CD4-positive, alpha-beta T cell (primary cell): ENCODE results near the gene TPSAB1. TPM values are rescaled to one million over a fixed set of nuclear protein-coding genes. Genes with fewer than 3 reads are reported as not detected.
A peak's percentile ranks its signal among the peaks of the same experiment; 100 is the strongest.
"Not testable (repeated sequence)": the region's sequence is repeated elsewhere in the genome, so short reads cannot be mapped to it uniquely, and the experiment has no call there.

Experiments used
- ATAC-seq: fragments of 200-7000 bp; cut with Tn5 transposase; one replicate; pipeline ENCODE4 v1.10.0; 2022; ENCODE audit warnings: mild to moderate bottlenecking; ENCODE audit not compliant: poor library complexity
- CTCF ChIA-PET: fragments of 350-600 bp; sonication (Branson Sonifier 250); formaldehyde crosslinking; loops from one replicate; lab custom pipeline; 2021; ENCODE audit warnings: antibody characterized with exemption, inconsistent platforms; lab: Charles Lee
- POLR2A ChIA-PET: fragments of 350-600 bp; sonication (Branson Sonifier 250); formaldehyde crosslinking; loops from one replicate; lab custom pipeline; 2021; ENCODE audit warnings: antibody characterized with exemption, inconsistent platforms; lab: Charles Lee
- DNase-seq, 14 experiments: peaks; one replicate each; pipeline ENCODE4 v3.0.0-alpha.2; 2013 to 2020; ENCODE audit warnings: mixed read lengths in 2 of 14
- H3K27ac ChIP-seq, 2 donors: one replicate each; pipeline versions ENCODE4 v1.5.1 to v1.7.0; 2013; ENCODE audit warnings: low read length in 2 of 2, low read depth in 1 of 2, mild to moderate bottlenecking in 1 of 2
- H3K27me3 ChIP-seq, 2 experiments: 1 replicate in 1 of 2; 2 replicates in 1 of 2; pipeline versions ENCODE4 v1.6.1 to v1.7.0; 2013; ENCODE audit warnings: low read length in 2 of 2, control low read depth in 1 of 2, mild to moderate bottlenecking in 1 of 2, moderate library complexity in 1 of 2; ENCODE audit not compliant: insufficient read depth in 2 of 2, control insufficient read depth in 1 of 2
- H3K36me3 ChIP-seq: one replicate; pipeline ENCODE4 v1.6.1; 2013; ENCODE audit warnings: low read length, control low read depth; ENCODE audit not compliant: insufficient read depth
- H3K4me1 ChIP-seq: one replicate; pipeline ENCODE4 v1.6.1; 2013; ENCODE audit warnings: low read length, control low read depth; ENCODE audit not compliant: insufficient read depth
- H3K4me3 ChIP-seq: one replicate; pipeline ENCODE4 v1.5.1; 2013; ENCODE audit warnings: mild to moderate bottlenecking, low read length, moderate library complexity
- H3K9me3 ChIP-seq, 2 experiments: 1 replicate in 1 of 2; 2 replicates in 1 of 2; pipeline versions ENCODE4 v1.6.1 to v1.7.0; 2013; ENCODE audit warnings: low read length in 2 of 2, mild to moderate bottlenecking in 2 of 2, control low read depth in 1 of 2, moderate library complexity in 1 of 2; ENCODE audit not compliant: control insufficient read depth in 1 of 2, insufficient read depth in 1 of 2
- H3K27ac Mint-ChIP-seq: one replicate; pipeline ENCODE4 v1.8.0; 2020; ENCODE audit warnings: mixed read lengths
- H3K27me3 Mint-ChIP-seq: one replicate; pipeline ENCODE4 v1.8.0; 2021; ENCODE audit warnings: mixed read lengths
- H3K36me3 Mint-ChIP-seq: one replicate; pipeline ENCODE4 v1.8.0; 2021; ENCODE audit warnings: low read depth, mixed read lengths
- H3K4me1 Mint-ChIP-seq: one replicate; pipeline ENCODE4 v1.8.0; 2021; ENCODE audit warnings: low read depth, mixed read lengths
- H3K4me3 Mint-ChIP-seq: one replicate; pipeline ENCODE4 v1.8.0; 2020; ENCODE audit warnings: mild to moderate bottlenecking, mixed read lengths
- H3K9me3 Mint-ChIP-seq: one replicate; pipeline ENCODE4 v1.8.0; 2020; ENCODE audit warnings: mixed read lengths
- CTCF ChIP-seq: fragments of 200-600 bp; IDR thresholded peaks from one replicate; pipeline ENCODE4 v1.8.0; 2022; ENCODE audit warnings: antibody characterized with exemption, mild to moderate bottlenecking
- intact Hi-C, 2 experiments: fragments of 100-400 bp; cut with DNase I in 1 of 2; cut with micrococcal nuclease in 1 of 2; formaldehyde crosslinking; loops; one replicate each; pipeline versions ENCODE4 v1.15.1 to v1.9.0; 2023 to 2025; cut with DNase I, micrococcal nuclease
- total RNA-seq, 174 experiments: library from RNA in 2 of 174; stranded (reverse) in 2 of 174; gene quantifications; one replicate each; pipeline ENCODE4 v1.2.3 and lab custom pipeline; 2021 to 2026

TPSAB1 gene
- total RNA-seq, 2 experiments from 2014 or later = 0.22 TPM; not detected in 1

GRCh38 chr16:1230471-1231212 is 9.9 kb upstream of the TPSAB1 start:
- H3K4me1 Mint-ChIP-seq, H3K27ac ChIP-seq, H3K36me3 Mint-ChIP-seq, H3K4me3 Mint-ChIP-seq, H3K27me3 ChIP-seq, H3K4me3 ChIP-seq, H3K9me3 Mint-ChIP-seq, H3K4me1 ChIP-seq, POLR2A ChIA-PET, H3K9me3 ChIP-seq, CTCF ChIA-PET, intact Hi-C loops, H3K27ac Mint-ChIP-seq, ATAC-seq, H3K36me3 ChIP-seq, DNase-seq, H3K27me3 Mint-ChIP-seq: not testable (repeated sequence)

GRCh38 chr16:1231301-1231700 is 9.2 kb upstream of the TPSAB1 start:
- CTCF ChIA-PET = not testable (repeated sequence)

GRCh38 chr16:1232049-1232748 is 8.3 kb upstream of the TPSAB1 start:
- H3K4me1 Mint-ChIP-seq, H3K27me3 ChIP-seq, intact Hi-C loops, H3K4me1 ChIP-seq, H3K27me3 Mint-ChIP-seq, H3K36me3 Mint-ChIP-seq, DNase-seq, H3K4me3 Mint-ChIP-seq, H3K27ac ChIP-seq, H3K9me3 Mint-ChIP-seq, CTCF ChIA-PET, H3K27ac Mint-ChIP-seq, H3K36me3 ChIP-seq, H3K9me3 ChIP-seq, POLR2A ChIA-PET, ATAC-seq, H3K4me3 ChIP-seq: not testable (repeated sequence)

More at GRCh38 chr16:1231301-1231700, 9.2 kb upstream of the TPSAB1 start:
- H3K4me1 Mint-ChIP-seq, H3K27me3 ChIP-seq, H3K9me3 ChIP-seq, DNase-seq, H3K4me3 ChIP-seq, H3K4me3 Mint-ChIP-seq, H3K4me1 ChIP-seq, ATAC-seq, H3K27ac ChIP-seq, POLR2A ChIA-PET, H3K36me3 Mint-ChIP-seq, intact Hi-C loops, H3K36me3 ChIP-seq, H3K27me3 Mint-ChIP-seq, H3K27ac Mint-ChIP-seq, H3K9me3 Mint-ChIP-seq: not testable (repeated sequence)

GRCh38 chr16:1236659-1237058 is 3.8 kb upstream of the TPSAB1 start:
- CTCF ChIA-PET, H3K27me3 ChIP-seq, H3K4me1 Mint-ChIP-seq, H3K9me3 ChIP-seq, DNase-seq, H3K36me3 ChIP-seq, H3K4me1 ChIP-seq, H3K27me3 Mint-ChIP-seq, H3K4me3 Mint-ChIP-seq, H3K4me3 ChIP-seq, intact Hi-C loops, H3K27ac ChIP-seq, H3K36me3 Mint-ChIP-seq, POLR2A ChIA-PET, H3K9me3 Mint-ChIP-seq, H3K27ac Mint-ChIP-seq: not testable (repeated sequence)
- ATAC-seq = peak; percentile 97

- Mint-ChIP-seq H3K27ac (no peak overlapping the region), H3K36me3 (no peaks in the 10 kb centered on the region), H3K4me1 (no peaks in the 10 kb centered on the region), H3K27me3 (no peaks in the 10 kb centered on the region), H3K4me3 (no peak overlapping the region), H3K9me3 (no peaks in the 10 kb centered on the region)
- H3K9me3 ChIP-seq = no peaks in the 10 kb centered on the region
- no peaks in the 10 kb centered on the region for H3K27me3 ChIP-seq
- no peaks in the 10 kb centered on the region for H3K36me3 ChIP-seq
- intact Hi-C loops = no loop called here
- H3K27ac ChIP-seq = no peak overlapping the region
- DNase-seq (no peak), ATAC-seq (no peak)
- no peak for TF ChIP-seq CTCF
- CTCF ChIA-PET = no interaction called here
- H3K4me1 ChIP-seq = no peaks in the 10 kb centered on the region
- POLR2A ChIA-PET = no interaction called here
- no peak overlapping the region for H3K4me3 ChIP-seq
These were observed 2.5 kb upstream of the TPSAB1 start for GRCh38 chr16:1237990-1238389.

- H3K27me3 Mint-ChIP-seq, CTCF ChIA-PET, H3K9me3 Mint-ChIP-seq: not testable (repeated sequence)
These were observed 1.6 kb upstream of the TPSAB1 start for GRCh38 chr16:1238909-1239308.

More at GRCh38 chr16:1238909-1239308, 1.6 kb upstream of the TPSAB1 start:
- H3K4me1 ChIP-seq, H3K4me3 Mint-ChIP-seq, H3K27ac ChIP-seq, H3K27me3 ChIP-seq, DNase-seq, H3K4me1 Mint-ChIP-seq, intact Hi-C loops, H3K36me3 Mint-ChIP-seq, H3K27ac Mint-ChIP-seq, H3K36me3 ChIP-seq, H3K9me3 ChIP-seq, H3K4me3 ChIP-seq, ATAC-seq, POLR2A ChIA-PET: not testable (repeated sequence)
